ENCODE results near the gene AGTPBP1.
"Not testable (repeated sequence)": the region's sequence is repeated elsewhere in the genome, so short reads cannot be mapped to it uniquely, and the experiment has no call there.

Gene AGTPBP1

GRCh38 chr9:85741875-85742596, at the start of gene AGTPBP1:
TSS of gene AGTPBP1 (minus strand) at chr9:85741954. CDS start at chr9:85712533, 29,421 bp downstream.
- DNase-seq, result peak; percentile 18

- not testable (repeated sequence) for DNase-seq
Measured at GRCh38 chr9:85786116-85786515, 44.4 kb upstream of the AGTPBP1 start.

GRCh38 chr9:85773844-85774243, 32.1 kb upstream of the AGTPBP1 start:
- not testable (repeated sequence) for DNase-seq

- DNase-seq, result not testable (repeated sequence)
Measured at GRCh38 chr9:85761802-85762201, 20.0 kb upstream of the AGTPBP1 start.

GRCh38 chr9:85757716-85758115, 16.0 kb upstream of the AGTPBP1 start:
- not testable (repeated sequence) for DNase-seq

GRCh38 chr9:85756216-85756615, 14.5 kb upstream of the AGTPBP1 start:
- not testable (repeated sequence) for DNase-seq

- DNase-seq, result no peak
Measured at GRCh38 chr9:85746309-85746708, 4.6 kb upstream of the AGTPBP1 start.

GRCh38 chr9:85745203-85745602, 3.4 kb upstream of the AGTPBP1 start:
- no peak for DNase-seq

GRCh38 chr9:85744480-85744879, 2.7 kb upstream of the AGTPBP1 start:
- DNase-seq, result no peak

GRCh38 chr9:85743275-85744128, 1.7 kb upstream of the AGTPBP1 start:
- no peak for DNase-seq

- no peak for DNase-seq
Measured at GRCh38 chr9:85742597-85742936, 813 bp upstream of the AGTPBP1 start.

- DNase-seq, result no peak
Measured at GRCh38 chr9:85741095-85741874, 469 bp downstream of the AGTPBP1 start.

- DNase-seq, result no peak
Measured at GRCh38 chr9:85740787-85741094, 1.0 kb downstream of the AGTPBP1 start.

GRCh38 chr9:85738509-85738908, 3.2 kb downstream of the AGTPBP1 start:
- DNase-seq, result no peak

- DNase-seq, result no peak
Measured at GRCh38 chr9:85737671-85738070, 4.1 kb downstream of the AGTPBP1 start.

GRCh38 chr9:85730916-85731630, 10.7 kb downstream of the AGTPBP1 start:
- DNase-seq, result no peak

- no peak for DNase-seq
Measured at GRCh38 chr9:85729882-85730281, 11.9 kb downstream of the AGTPBP1 start.

GRCh38 chr9:85727500-85727899, 14.3 kb downstream of the AGTPBP1 start:
- no peak for DNase-seq

GRCh38 chr9:85726737-85727136, 15.0 kb downstream of the AGTPBP1 start:
- no peak for DNase-seq

- no peak for DNase-seq
Measured at GRCh38 chr9:85723215-85723614, 18.5 kb downstream of the AGTPBP1 start.

- not testable (repeated sequence) for DNase-seq
Measured at GRCh38 chr9:85719411-85719810, 22.3 kb downstream of the AGTPBP1 start.

GRCh38 chr9:85717818-85718217, 23.9 kb downstream of the AGTPBP1 start:
- DNase-seq, result not testable (repeated sequence)

GRCh38 chr9:85717220-85717619, 24.5 kb downstream of the AGTPBP1 start:
- DNase-seq, result no peak
